ENCODE data around the gene LTBP3. TPM values are rescaled to one million over a fixed set of nuclear protein-coding genes. Genes with fewer than 3 reads are reported as not detected.

LTBP3 gene
- total RNA-seq: 85.3 and 86.4 TPM in 2 replicates

DNA sequence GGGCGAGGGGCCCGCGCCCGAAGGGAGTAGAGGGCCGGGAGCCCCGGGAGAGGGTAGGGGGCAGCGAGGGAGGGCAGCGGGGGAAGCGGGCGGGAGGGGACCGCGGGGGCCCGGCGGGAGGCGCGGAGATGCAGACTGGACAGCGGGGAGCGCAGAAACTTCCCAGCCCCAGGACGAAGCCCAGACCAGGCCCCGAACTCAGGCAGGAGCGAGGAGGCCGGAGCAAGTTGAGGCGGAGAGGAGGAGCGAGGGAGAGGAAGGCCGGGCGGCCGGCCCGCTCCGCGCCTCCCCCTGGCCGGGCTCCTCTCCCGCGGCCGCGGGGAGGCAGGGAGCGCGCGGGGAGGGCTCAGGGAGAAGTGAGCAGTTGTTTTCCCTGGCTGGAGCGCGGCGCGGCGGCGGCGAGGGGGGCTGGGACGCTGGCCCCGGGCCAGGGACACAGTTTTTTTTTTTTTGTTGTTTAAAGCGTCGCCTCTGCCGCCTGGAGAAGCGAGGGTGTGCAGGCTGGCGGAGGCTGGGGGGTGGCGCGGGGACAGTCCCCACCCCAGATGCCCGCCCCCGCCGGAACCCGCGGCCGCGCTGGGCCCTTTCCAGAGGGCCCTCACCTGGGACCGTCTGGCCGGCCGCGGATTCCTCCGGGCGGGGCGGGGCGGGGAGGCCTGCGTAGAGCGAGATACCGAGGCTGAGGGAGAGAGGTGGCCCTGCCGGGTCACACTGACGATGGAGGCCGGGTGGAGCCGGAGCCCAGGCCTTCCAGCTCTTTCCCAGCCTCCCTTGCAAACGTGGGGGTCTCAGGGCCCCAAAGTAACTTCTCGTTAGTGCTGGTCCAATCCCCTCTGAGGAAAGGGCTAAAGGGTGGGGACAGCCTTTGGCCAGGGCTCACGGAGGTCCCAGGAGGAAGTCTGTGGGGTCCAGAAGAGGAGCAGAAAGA is at the start of gene LTBP3:
LTBP3 (minus strand) TSS at position 358 of the 928 bp plus-strand sequence. CDS start 400 bp downstream, outside the sequence.
- DNase-seq (ENCODE audit: low spot score): no peak
- intact Hi-C loops (cut with micrococcal nuclease): no loop called here
- Mint-ChIP-seq H3K27ac (peak within 1 kb of the TSS; percentile 71), H3K4me1 (ENCODE audit: low read depth) (peaks cover 43% of the 10 kb centered on the region), H3K9me3 (no peaks in the 10 kb centered on the region), H3K4me3 (ENCODE audit: low read depth) (peak within 1 kb of the TSS; percentile 82), H3K36me3 (ENCODE audit: low read depth) (no peaks in the 10 kb centered on the region), H3K27me3 (ENCODE audit: low read depth) (no peaks in the 10 kb centered on the region)

DNA sequence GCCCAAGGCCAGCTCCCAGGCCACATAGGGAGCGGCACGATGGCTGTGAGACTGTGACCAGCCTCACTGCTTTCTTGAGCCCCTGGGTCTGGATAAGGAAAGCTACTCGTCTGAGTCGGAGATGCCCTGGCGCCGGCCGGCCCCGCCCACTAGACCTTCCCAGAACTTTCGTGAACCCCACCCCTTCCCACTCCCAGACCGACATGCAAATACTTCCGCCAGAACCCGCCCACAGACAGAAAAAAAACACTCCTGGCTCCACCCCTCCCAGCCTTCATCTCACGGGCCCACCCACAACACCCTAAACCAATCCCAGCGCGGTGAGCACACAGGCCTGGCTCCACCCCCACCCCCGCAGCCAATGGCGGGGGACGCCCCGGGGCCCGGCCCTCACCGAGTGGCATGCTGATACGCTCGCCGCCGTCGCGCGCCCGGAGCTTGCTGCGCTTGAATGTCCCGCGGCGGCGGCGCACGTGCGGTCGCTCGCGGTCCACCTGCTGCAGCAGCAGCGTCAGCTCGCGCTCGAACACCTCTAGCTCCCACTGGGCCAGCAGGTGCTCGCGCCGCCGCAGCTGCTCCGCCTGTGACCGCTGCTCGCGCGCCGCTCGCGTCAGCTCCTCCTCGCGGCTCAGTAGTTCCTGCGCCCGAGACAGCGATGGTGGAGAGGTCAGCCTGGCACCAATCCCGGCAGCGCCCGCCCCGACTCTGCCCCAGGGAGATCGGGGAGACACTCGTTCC is 48.9 kb upstream of the LTBP3 start:
- H3K4me1 Mint-ChIP-seq (ENCODE audit: low read depth): peaks cover 21% of the 10 kb centered on the region
- no peak overlapping the region for H3K27ac Mint-ChIP-seq
- intact Hi-C loops (cut with micrococcal nuclease): no loop called here
- no peak overlapping the region for H3K4me3 Mint-ChIP-seq (ENCODE audit: low read depth)
- H3K9me3 Mint-ChIP-seq: no peaks in the 10 kb centered on the region
- H3K27me3 Mint-ChIP-seq (ENCODE audit: low read depth): no peaks in the 10 kb centered on the region
- no peak for DNase-seq (ENCODE audit: low spot score)
- peaks cover 75% of the 10 kb centered on the region for H3K36me3 Mint-ChIP-seq (ENCODE audit: low read depth)

DNA sequence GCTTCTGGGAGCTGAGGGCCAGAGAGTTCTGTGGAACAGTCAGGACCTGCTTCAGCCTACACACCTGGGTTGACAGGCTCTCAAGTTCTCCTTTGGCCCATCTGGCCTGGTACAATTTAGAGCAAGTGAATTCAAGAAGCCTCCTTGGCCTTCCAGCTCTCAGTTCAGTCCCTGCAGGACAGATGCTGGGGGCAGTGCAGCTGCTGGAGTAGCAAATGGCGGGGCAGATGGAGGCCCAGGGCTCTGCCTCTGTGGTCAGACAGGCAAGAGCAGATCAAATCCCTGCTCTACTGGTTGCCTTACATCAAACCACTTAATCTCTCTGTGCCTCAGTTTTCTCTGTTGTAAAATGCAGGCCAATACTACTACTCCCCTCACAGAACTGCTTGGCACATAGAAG is 46.1 kb upstream of the LTBP3 start:
- Mint-ChIP-seq H3K9me3 (no peaks in the 10 kb centered on the region), H3K4me1 (ENCODE audit: low read depth) (peaks cover 5% of the 10 kb centered on the region), H3K27me3 (ENCODE audit: low read depth) (no peaks in the 10 kb centered on the region), H3K4me3 (ENCODE audit: low read depth) (no peak overlapping the region), H3K27ac (no peak overlapping the region), H3K36me3 (ENCODE audit: low read depth) (peaks cover 60% of the 10 kb centered on the region)
- intact Hi-C loops (cut with micrococcal nuclease): no loop called here
- DNase-seq (ENCODE audit: low spot score): no peak

DNA sequence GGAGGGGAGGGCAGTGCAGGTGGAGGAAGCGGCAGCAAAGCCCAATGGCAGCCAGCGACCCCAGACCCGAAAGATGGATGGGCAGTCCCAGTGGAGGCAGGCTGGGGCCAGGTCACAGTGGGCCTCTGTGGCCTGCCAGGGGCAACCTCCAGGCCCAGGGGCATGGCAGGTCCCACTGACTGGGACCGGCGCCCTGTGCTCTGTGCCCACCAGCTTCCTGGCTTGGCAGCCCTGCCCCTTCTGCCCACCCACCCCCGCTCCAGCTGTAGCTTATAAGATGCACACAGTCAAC is 41.7 kb upstream of the LTBP3 start:
- no peaks in the 10 kb centered on the region for H3K9me3 Mint-ChIP-seq
- peaks cover 47% of the 10 kb centered on the region for H3K36me3 Mint-ChIP-seq (ENCODE audit: low read depth)
- no peaks in the 10 kb centered on the region for H3K27me3 Mint-ChIP-seq (ENCODE audit: low read depth)
- intact Hi-C loops (cut with micrococcal nuclease): no loop called here
- H3K4me1 Mint-ChIP-seq (ENCODE audit: low read depth): peaks cover 9% of the 10 kb centered on the region
- H3K4me3 Mint-ChIP-seq (ENCODE audit: low read depth): no peak overlapping the region
- no peak for DNase-seq (ENCODE audit: low spot score)
- H3K27ac Mint-ChIP-seq: no peak overlapping the region

DNA sequence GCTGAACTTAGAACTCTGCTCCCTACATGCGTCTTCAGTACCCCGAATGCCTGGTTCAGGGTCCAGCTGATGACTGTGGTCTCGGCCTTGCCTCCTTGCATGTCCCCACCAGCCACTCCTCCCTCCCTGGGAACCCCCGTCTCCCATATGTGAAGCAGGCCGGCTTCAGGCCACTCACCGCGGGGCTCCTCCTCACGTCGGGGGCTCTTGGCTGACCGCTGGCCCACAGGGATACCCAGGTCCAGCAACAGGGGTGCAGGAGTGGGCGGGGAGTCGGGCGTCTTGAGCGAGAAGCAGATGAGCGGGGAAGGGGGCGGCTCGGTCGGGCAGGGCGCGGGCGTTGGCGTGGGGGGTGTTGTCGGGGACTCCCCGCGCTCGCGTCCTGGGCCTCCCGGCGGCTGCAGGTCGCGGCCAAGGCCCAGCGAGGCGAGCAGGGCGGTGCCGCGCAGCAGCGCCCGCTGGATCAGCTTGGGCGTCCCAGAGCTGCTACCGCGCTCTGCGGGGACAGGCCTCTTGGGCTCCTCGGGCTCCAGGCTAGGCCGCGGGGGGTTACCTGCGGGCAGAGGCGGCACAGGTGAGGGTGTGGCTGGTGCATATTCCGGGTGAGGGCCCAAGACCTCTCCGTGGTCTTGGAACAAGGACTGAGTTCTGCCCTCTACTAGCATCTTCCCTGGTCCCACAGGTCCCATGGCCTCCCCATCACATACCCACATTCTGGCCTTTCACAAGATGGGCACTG is 41.2 kb upstream of the LTBP3 start:
- Mint-ChIP-seq H3K36me3 (ENCODE audit: low read depth) (peaks cover 42% of the 10 kb centered on the region), H3K4me3 (ENCODE audit: low read depth) (no peak overlapping the region), H3K27me3 (ENCODE audit: low read depth) (no peaks in the 10 kb centered on the region), H3K4me1 (ENCODE audit: low read depth) (peaks cover 10% of the 10 kb centered on the region), H3K27ac (no peak overlapping the region), H3K9me3 (no peaks in the 10 kb centered on the region)
- no peak for DNase-seq (ENCODE audit: low spot score)
- intact Hi-C loops (cut with micrococcal nuclease): no loop called here

DNA sequence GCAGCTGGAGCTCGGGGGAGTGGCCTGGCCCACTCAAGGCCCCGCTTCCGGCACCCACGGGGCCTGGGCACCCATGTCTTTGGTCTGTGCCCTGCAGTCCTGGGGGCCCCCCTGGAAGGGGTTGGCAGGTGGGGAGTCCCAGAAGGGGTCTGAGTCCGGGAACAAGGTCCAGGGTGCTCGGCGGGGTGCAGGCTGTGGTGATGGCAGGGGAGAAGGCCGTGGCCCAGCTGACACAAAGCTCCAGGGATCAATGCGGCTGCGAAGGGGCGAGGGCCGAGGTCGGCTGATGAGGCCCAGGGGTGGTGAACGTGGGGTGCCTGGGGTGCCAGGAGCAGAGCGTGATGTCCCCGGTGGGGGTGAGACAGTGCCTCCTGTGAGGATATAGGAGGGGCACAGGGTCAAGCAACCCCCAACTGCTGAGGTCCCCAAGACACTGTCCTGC is 40.1 kb upstream of the LTBP3 start:
- Mint-ChIP-seq H3K27ac (no peak overlapping the region), H3K27me3 (ENCODE audit: low read depth) (no peaks in the 10 kb centered on the region), H3K4me3 (ENCODE audit: low read depth) (no peak overlapping the region), H3K36me3 (ENCODE audit: low read depth) (peaks cover 41% of the 10 kb centered on the region), H3K4me1 (ENCODE audit: low read depth) (peaks cover 10% of the 10 kb centered on the region), H3K9me3 (no peaks in the 10 kb centered on the region)
- intact Hi-C loops (cut with micrococcal nuclease): no loop called here
- no peak for DNase-seq (ENCODE audit: low spot score)

DNA sequence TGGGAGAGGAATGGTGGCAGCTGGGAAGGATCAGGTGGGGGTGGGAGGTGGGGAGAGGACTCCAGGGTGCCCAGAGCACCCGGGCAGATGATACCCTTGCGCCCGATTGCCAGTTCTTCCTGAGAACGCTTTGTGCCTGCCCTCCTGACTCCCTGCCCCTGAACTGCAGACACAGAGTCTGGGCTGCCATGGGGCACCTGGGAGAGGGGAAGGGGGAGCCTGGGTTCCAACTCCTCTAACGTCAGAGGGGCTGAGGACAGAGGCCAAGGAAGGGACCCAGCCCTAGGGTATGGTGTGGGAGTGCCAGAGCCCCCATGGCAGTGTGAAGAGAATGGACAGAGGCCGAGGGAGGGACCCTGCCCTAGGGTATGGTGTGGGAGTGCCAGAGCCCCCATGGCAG is 38.4 kb upstream of the LTBP3 start:
- no peak for DNase-seq (ENCODE audit: low spot score)
- Mint-ChIP-seq H3K36me3 (ENCODE audit: low read depth) (peaks cover 40% of the 10 kb centered on the region), H3K9me3 (no peaks in the 10 kb centered on the region), H3K27ac (peak overlapping the region; percentile 8), H3K27me3 (ENCODE audit: low read depth) (no peaks in the 10 kb centered on the region), H3K4me3 (ENCODE audit: low read depth) (no peak overlapping the region), H3K4me1 (ENCODE audit: low read depth) (peaks cover 10% of the 10 kb centered on the region)
- intact Hi-C loops (cut with micrococcal nuclease): no loop called here

DNA sequence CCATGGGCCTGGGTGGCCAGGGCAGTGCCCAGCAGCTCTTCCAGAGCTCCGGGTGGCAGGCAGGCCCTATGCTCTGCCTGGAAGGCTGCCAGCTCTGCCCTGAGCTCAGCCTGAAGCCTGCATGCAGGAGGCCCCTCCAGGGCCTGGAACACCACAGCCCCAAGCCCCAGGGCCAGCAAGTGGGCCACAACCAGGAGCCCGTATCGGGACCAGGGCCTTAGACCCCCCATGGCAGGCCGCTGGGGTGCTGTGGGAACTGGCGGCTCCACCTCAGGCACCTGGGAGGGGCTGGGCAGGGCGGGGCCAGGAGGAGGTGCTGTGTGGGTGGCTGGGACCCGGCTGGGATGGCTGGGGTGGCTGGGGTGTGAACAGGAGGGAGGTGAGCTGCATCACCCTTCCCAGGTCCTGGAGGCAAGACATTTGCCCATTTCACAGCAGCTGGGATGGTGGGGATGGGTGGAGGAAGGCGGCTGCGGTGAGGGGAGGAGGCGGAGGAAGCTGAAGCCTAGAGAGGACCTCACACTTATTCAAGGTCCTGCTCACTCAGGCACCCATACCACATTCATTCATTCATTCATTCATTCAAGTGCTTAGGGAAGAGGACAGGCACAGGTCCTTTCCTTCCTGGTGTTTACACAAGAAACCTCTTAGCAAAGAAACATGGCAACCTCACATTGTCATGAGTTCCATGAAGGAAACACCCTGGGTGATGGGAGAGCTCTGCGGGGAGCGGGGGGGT is 37.6 kb upstream of the LTBP3 start, which contains the start of gene KCNK7:
KCNK7 (minus strand) TSS at position 258 of the 739 bp plus-strand sequence; CDS start at position 230, 28 bp downstream.
- intact Hi-C loops (cut with micrococcal nuclease): no loop called here
- Mint-ChIP-seq H3K4me3 (ENCODE audit: low read depth) (no peak within 1 kb of the TSS), H3K36me3 (ENCODE audit: low read depth) (peaks cover 38% of the 10 kb centered on the region), H3K27me3 (ENCODE audit: low read depth) (no peaks in the 10 kb centered on the region), H3K27ac (peak within 1 kb of the TSS; percentile 19), H3K4me1 (ENCODE audit: low read depth) (peaks cover 10% of the 10 kb centered on the region), H3K9me3 (no peaks in the 10 kb centered on the region)
- no peak for DNase-seq (ENCODE audit: low spot score)

DNA sequence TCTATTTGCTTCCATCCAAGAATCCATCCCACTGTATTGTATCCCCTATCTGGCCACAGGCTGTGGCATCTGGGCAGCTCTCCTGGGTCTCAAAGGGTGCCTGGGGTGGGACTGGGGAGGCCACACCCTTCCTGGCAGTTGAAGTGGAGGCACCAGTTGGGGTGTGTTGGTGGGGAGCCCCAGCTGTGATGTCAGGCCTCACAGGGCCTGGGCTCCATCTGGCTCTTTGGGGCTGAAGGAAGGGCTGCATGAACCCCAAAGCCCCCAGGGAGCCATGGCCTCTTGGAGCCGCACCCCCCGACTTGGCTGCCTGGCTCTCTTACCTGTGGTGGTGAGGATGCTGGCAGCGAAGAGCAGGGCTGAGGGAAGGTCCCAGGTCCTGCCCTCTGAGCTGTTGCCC is 37.0 kb upstream of the LTBP3 start:
- peak overlapping the region; percentile 19 for H3K27ac Mint-ChIP-seq
- DNase-seq (ENCODE audit: low spot score): no peak
- intact Hi-C loops (cut with micrococcal nuclease): no loop called here
- no peak overlapping the region for H3K4me3 Mint-ChIP-seq (ENCODE audit: low read depth)
- peaks cover 13% of the 10 kb centered on the region for H3K4me1 Mint-ChIP-seq (ENCODE audit: low read depth)
- peaks cover 42% of the 10 kb centered on the region for H3K36me3 Mint-ChIP-seq (ENCODE audit: low read depth)
- no peaks in the 10 kb centered on the region for H3K9me3 Mint-ChIP-seq
- H3K27me3 Mint-ChIP-seq (ENCODE audit: low read depth): no peaks in the 10 kb centered on the region

DNA sequence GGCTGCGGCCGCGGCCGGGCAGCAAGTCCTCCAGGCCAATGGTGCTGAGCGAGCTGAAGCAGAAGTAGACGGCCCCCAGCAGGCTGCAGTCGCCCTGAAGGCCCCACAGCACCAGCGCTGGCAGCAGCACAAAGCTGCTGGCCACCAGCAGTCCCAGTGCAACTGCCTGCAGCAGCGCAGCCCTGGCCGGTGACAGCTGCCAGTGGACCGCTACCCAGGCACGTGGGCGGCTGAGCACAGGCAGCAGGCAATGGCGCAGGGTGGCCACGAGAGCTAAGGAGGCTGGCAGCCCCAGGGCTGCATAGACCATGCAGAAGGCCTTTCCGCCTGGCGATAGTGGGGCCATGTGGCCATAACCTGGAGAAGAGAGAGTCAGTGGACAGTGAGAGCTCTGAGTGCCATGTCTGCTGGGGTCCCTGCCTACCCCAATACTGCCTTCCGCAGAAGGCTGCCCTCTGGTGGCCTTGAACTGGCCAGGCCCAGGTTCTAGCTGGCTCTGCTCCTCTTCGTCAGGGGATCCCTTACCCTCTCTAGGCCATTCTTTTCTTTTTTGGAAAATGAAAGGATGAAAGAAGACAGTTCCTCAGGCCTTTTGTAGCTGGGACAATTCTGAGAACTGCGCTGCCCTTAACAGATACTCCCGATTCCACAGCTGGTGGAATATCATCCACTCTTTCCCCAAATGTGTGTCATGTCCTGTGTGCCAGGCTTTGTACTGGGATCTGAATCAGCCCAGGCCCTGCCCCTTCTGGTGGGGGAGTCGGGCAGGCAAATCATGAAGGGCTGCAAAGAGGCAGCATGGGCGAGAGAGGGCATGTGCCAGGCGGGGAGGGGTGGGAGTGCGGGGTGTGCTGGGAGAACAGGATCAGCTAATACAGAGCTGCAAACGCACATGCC is 35.6 kb upstream of the LTBP3 start:
- H3K27me3 Mint-ChIP-seq (ENCODE audit: low read depth): no peaks in the 10 kb centered on the region
- intact Hi-C loops (cut with micrococcal nuclease): no loop called here
- H3K27ac Mint-ChIP-seq: no peak overlapping the region
- peaks cover 46% of the 10 kb centered on the region for H3K36me3 Mint-ChIP-seq (ENCODE audit: low read depth)
- H3K9me3 Mint-ChIP-seq: no peaks in the 10 kb centered on the region
- peaks cover 19% of the 10 kb centered on the region for H3K4me1 Mint-ChIP-seq (ENCODE audit: low read depth)
- no peak for DNase-seq (ENCODE audit: low spot score)
- H3K4me3 Mint-ChIP-seq (ENCODE audit: low read depth): no peak overlapping the region

DNA sequence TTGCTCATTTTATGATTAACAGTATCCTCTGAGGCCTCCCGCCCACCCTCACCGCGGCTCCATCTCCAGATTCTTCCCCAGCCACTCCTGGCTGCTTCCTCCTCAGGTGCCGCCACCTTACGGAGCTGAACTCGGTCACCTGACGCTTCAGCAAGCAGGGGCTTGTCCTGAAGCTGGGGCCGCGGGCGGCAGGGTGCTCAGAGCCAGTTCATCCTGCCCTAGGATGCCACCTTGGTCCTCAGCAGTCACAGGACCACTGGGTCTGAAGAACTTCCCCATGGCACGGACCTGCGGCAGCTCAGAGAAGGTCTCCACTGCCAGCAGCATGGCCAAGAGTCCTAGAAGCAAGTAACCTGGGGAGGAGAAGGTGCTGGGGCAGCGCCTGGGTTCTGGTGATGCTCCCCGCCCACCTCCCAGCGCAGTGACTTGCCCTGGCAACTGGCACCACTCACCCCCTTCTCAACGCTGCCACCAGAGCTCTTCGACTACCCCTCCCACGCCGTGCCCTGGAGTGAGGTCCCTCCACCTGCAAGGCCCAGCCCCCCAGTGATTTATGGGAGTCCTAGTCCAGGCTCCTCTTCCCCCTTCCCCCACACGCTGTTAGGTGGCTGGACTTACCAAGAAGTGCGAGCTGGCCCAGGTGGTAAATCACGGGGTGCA is 34.8 kb upstream of the LTBP3 start:
- no peak for DNase-seq (ENCODE audit: low spot score)
- no peak overlapping the region for H3K27ac Mint-ChIP-seq
- H3K36me3 Mint-ChIP-seq (ENCODE audit: low read depth): peaks cover 46% of the 10 kb centered on the region
- intact Hi-C loops (cut with micrococcal nuclease): no loop called here
- no peak overlapping the region for H3K4me3 Mint-ChIP-seq (ENCODE audit: low read depth)
- peaks cover 26% of the 10 kb centered on the region for H3K4me1 Mint-ChIP-seq (ENCODE audit: low read depth)
- no peaks in the 10 kb centered on the region for H3K9me3 Mint-ChIP-seq
- H3K27me3 Mint-ChIP-seq (ENCODE audit: low read depth): no peaks in the 10 kb centered on the region

Measured in activated T-helper 2 cell treated with anti-CD3 and anti-CD28 coated beads, Interferon-gamma antibody, Interleukin-2, Interleukin-4, amounts not matched to agents 10 μg/mL and 5 μg/mL and 100 μg/mL, durations not matched to agents 14 hours and 24 hours and 36 hours (primary cell).